ENCODE data around the gene MFSD12.
"Not testable (repeated sequence)": the region's sequence is repeated elsewhere in the genome, so short reads cannot be mapped to it uniquely, and the experiment has no call there.

Gene MFSD12

GRCh38 chr19:3584036-3584802 is 26.8 kb upstream of the MFSD12 start:
- not testable (repeated sequence) for DNase-seq

- DNase-seq, result not testable (repeated sequence)
These were observed 24.4 kb upstream of the MFSD12 start for GRCh38 chr19:3581792-3582191.

- no peak for DNase-seq
These were observed 23.0 kb upstream of the MFSD12 start for GRCh38 chr19:3580156-3580934.

- no peak for DNase-seq
These were observed 21.0 kb upstream of the MFSD12 start for GRCh38 chr19:3578390-3578789.

GRCh38 chr19:3577723-3578344 is 20.4 kb upstream of the MFSD12 start:
- no peak for DNase-seq

GRCh38 chr19:3576696-3577443 is 19.5 kb upstream of the MFSD12 start:
- DNase-seq, result peak; percentile 85

- DNase-seq, result no peak
These were observed 18.7 kb upstream of the MFSD12 start for GRCh38 chr19:3575949-3576673.

- no peak for DNase-seq
These were observed 17.9 kb upstream of the MFSD12 start for GRCh38 chr19:3575260-3575741.

- peak; percentile 85 for DNase-seq
These were observed 16.7 kb upstream of the MFSD12 start for GRCh38 chr19:3573858-3574637.

GRCh38 chr19:3573162-3573857 is 15.9 kb upstream of the MFSD12 start:
- no peak for DNase-seq

GRCh38 chr19:3572855-3573161 is 15.4 kb upstream of the MFSD12 start, which contains the start of gene HMG20B:
HMG20B (plus strand) TSS chr19:3572944; CDS start chr19:3573310, 366 bp downstream.
- no peak for DNase-seq

GRCh38 chr19:3572132-3572854 is 14.9 kb upstream of the MFSD12 start:
- peak; percentile 100 for DNase-seq

- no peak for DNase-seq
These were observed 13.2 kb upstream of the MFSD12 start for GRCh38 chr19:3570606-3571011.

GRCh38 chr19:3570042-3570441 is 12.7 kb upstream of the MFSD12 start:
- DNase-seq, result not testable (repeated sequence)

- no peak for DNase-seq
These were observed 7.8 kb upstream of the MFSD12 start for GRCh38 chr19:3565139-3565538.

GRCh38 chr19:3563709-3564524 is 6.5 kb upstream of the MFSD12 start:
- no peak for DNase-seq

- DNase-seq, result no peak
These were observed 367 bp downstream of the MFSD12 start for GRCh38 chr19:3556978-3557460.

- DNase-seq, result no peak
These were observed 886 bp downstream of the MFSD12 start for GRCh38 chr19:3556423-3556977.
